ENCODE data around the gene ANTXR1. TPM values are rescaled to one million over a fixed set of nuclear protein-coding genes. Genes with fewer than 3 reads are reported as not detected.

ANTXR1 gene
- total and polyA plus RNA-seq, 2 donors (not counting 3 experiments of a cell fraction or from before 2014, with no cell fraction given): 4.2 to 17.3 TPM

DNA sequence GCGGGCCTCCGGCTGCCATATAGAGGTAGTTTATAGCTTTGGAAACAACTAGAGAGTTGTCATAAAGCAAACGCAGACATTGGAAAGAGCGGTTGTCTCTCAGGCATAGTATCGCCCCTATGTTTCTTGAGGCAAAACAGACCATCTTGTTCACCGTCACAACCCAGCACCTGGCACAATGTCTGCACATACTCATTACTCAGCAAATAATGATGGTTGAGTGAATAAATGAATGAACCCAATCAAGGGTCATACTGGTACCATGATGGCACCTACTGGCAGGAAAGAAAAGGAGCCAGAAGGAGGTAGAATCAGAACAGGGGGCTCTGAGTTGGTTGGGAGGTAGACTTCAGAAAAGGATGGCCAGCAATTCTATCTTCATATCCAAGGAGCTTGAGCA lies 118.5 kb downstream of the ANTXR1 start:
- dilution Hi-C loops (cut with MboI; ENCODE audit: extremely low pct_ligation_motif_present, low sequenced_read_pairs) (no loop called here), intact Hi-C loops (cut with micrococcal nuclease) (no loop called here)
- H3K4me3 ChIP-seq (replicated peaks in 1 of 3; ENCODE audit: insufficient read depth in 1 of 3, low read depth in 1 of 3, low read length in 3 of 3): no peak overlapping the region
- ChIA-PET POLR2A (no interaction called here), CTCF (no interaction called here)
- H2AFZ ChIP-seq (ENCODE audit: low read depth, low read length): no peak overlapping the region
- no peak overlapping the region for H3K4me2 ChIP-seq (ENCODE audit: insufficient read depth, low read length)
- peaks cover 3% of the 10 kb centered on the region for H3K4me1 ChIP-seq (ENCODE audit: control insufficient read depth, extremely low read depth, insufficient read depth, low read length)
- BruUV-seq (replicated peaks): no TSS peak
- H3K27ac ChIP-seq (ENCODE audit: insufficient read depth, low read depth, low read length): no peak overlapping the region
- DNase-seq (ENCODE audit: low read depth, low spot score): no peak
- no peak overlapping the region for H3K9ac ChIP-seq (replicated peaks; ENCODE audit: extremely low read depth, insufficient read depth, low read length)
- TF ChIP-seq JUN (IDR thresholded peaks at IDR 0.05; ENCODE audit: borderline replicate concordance, insufficient read depth, insufficient read length, low read depth) (no peak), FOS (IDR thresholded peaks at IDR 0.05; ENCODE audit: borderline replicate concordance, insufficient read depth, low read length) (no peak), MYC (IDR thresholded peaks at IDR 0.05; ENCODE audit: low read depth, low read length) (no peak), POLR2A (IDR thresholded peaks at IDR 0.05; ENCODE audit: low read depth, low read length) (no peak), CTCF (IDR thresholded peaks at IDR 0.05; ENCODE audit: extremely low read depth in 1 of 2, insufficient read depth in 1 of 2, low read depth in 1 of 2, low read length in 2 of 2) (no peak), EZH2 (IDR thresholded peaks at IDR 0.05; ENCODE audit: borderline replicate concordance, low read depth, low read length, severe bottlenecking) (no peak), GATA2 (IDR thresholded peaks at IDR 0.05; ENCODE audit: insufficient read depth, insufficient read length, low read depth, low read length) (no peak), POLR2AphosphoS5 (IDR thresholded peaks at IDR 0.05; ENCODE audit: insufficient read depth, low read depth, low read length) (no peak), MAX (IDR thresholded peaks at IDR 0.05; ENCODE audit: insufficient read depth, insufficient read length) (no peak)
- H4K20me1 ChIP-seq (replicated peaks; ENCODE audit: control insufficient read depth, extremely low read depth, insufficient read depth, low read length): no peaks in the 10 kb centered on the region
- H3K27me3 ChIP-seq (ENCODE audit: control insufficient read depth in 2 of 2, insufficient read depth in 2 of 2, low read length in 2 of 2): no peaks in the 10 kb centered on the region
- no peaks in the 10 kb centered on the region for H3K79me2 ChIP-seq (ENCODE audit: control insufficient read depth, insufficient read depth, low read length)
- FAIRE-seq: no peak
- H3K9me1 ChIP-seq (replicated peaks; ENCODE audit: control insufficient read depth, extremely low read depth, insufficient read depth, low read length): no peaks in the 10 kb centered on the region
- no peaks in the 10 kb centered on the region for H3K9me3 ChIP-seq (replicated peaks; ENCODE audit: control insufficient read depth, insufficient read depth, low read length)
- H3K36me3 ChIP-seq (ENCODE audit: control insufficient read depth in 2 of 2, extremely low read depth in 1 of 2, insufficient read depth in 2 of 2, low read length in 2 of 2): no peaks in the 10 kb centered on the region
